22Rv1 (cell line): ENCODE results near the gene PIGN.

ENCODE experiments used
- CTCF ChIP-seq: fragments of 450-650 bp; IDR thresholded peaks from 2 replicates; pipeline ENCODE4 v1.5.1; 2017; ENCODE audit warnings: mild to moderate bottlenecking
- ZFX ChIP-seq: fragments of 450-650 bp; IDR thresholded peaks from 2 replicates; pipeline ENCODE4 v1.6.1; 2017; ENCODE audit warnings: antibody characterized with exemption, borderline replicate concordance

GRCh38 chr18:62186774-62187542 lies at the start of gene PIGN, which contains the start of gene RELCH:
- TF ChIP-seq CTCF (no peak), ZFX (no peak)
